AG09319 (cell line): ENCODE results near the gene NSG2.

Experiments
- DNase-seq: peaks from one replicate; pipeline ENCODE4 v3.0.0-alpha.2; 2010; ENCODE audit warnings: low read depth; ENCODE audit errors: extremely low read depth
- CTCF ChIP-seq: IDR thresholded peaks from 2 replicates; pipeline ENCODE4 v1.5.1; 2011; ENCODE audit warnings: low read depth, mild to moderate bottlenecking, inconsistent platforms, low read length, moderate library complexity

The NSG2 gene

GRCh38 chr5:174149989-174150388 lies 104.5 kb downstream of the NSG2 start:
- no peak for TF ChIP-seq CTCF
- no peak for DNase-seq

- no peak for TF ChIP-seq CTCF
- DNase-seq, result no peak
Measured at GRCh38 chr5:174151599-174152181, 106.2 kb downstream of the NSG2 start.

- DNase-seq, result no peak
- TF ChIP-seq CTCF, result no peak
Measured at GRCh38 chr5:174154559-174154958, 109.1 kb downstream of the NSG2 start.

- DNase-seq, result no peak
- no peak for TF ChIP-seq CTCF
Measured at GRCh38 chr5:174155281-174155680, 109.8 kb downstream of the NSG2 start.

GRCh38 chr5:174155706-174156105 lies 110.2 kb downstream of the NSG2 start:
- no peak for TF ChIP-seq CTCF

GRCh38 chr5:174157048-174157447 lies 111.5 kb downstream of the NSG2 start:
- TF ChIP-seq CTCF, result no peak
- DNase-seq, result no peak

More at GRCh38 chr5:174155706-174156105, 110.2 kb downstream of the NSG2 start:
- no peak for DNase-seq
